ENCODE data around the gene KCTD16. TPM values are rescaled to one million over a fixed set of nuclear protein-coding genes. Genes with fewer than 3 reads are reported as not detected.

The KCTD16 gene
- total and polyA plus RNA-seq, 2 experiments from 2014 or later, result 0.45 to 3.4 TPM

DNA sequence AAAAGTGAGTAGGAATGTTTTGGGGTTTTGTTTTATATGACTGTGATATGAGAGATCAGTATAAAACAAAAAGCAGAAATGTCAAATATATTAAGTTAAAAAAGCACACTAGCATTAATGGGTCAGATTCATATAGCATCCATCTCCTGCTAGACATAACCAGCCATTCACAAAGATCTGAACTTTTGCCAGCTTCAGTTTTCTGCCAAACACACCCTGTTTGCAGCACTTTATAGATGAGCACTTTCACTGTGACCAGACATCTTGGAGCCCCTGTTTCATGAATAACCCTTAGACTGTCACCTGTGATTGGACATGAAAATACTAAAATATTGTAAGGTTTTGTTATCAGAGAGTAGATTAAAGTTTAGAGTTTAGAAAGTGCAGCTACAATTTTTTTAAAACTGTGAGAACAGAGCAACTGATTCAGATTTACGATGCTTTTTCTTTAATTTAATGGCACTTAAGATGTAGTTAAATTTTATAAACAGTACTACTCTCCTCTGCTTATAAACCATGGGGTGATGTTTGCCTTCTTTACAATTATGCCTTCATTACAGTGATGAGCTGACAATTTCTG is 142.6 kb downstream of the KCTD16 start:
- H3K9me3 ChIP-seq (ENCODE audit: low read depth), result no peaks in the 10 kb centered on the region
- no peaks in the 10 kb centered on the region for H4K20me1 ChIP-seq (ENCODE audit: insufficient read depth, poor library complexity, severe bottlenecking)
- TF ChIP-seq EZH2phosphoT487 (IDR thresholded peaks at IDR 0.05; ENCODE audit: low read depth, severe bottlenecking, unreplicated experiment), result no peak
- TF ChIP-seq, protein P1, sequence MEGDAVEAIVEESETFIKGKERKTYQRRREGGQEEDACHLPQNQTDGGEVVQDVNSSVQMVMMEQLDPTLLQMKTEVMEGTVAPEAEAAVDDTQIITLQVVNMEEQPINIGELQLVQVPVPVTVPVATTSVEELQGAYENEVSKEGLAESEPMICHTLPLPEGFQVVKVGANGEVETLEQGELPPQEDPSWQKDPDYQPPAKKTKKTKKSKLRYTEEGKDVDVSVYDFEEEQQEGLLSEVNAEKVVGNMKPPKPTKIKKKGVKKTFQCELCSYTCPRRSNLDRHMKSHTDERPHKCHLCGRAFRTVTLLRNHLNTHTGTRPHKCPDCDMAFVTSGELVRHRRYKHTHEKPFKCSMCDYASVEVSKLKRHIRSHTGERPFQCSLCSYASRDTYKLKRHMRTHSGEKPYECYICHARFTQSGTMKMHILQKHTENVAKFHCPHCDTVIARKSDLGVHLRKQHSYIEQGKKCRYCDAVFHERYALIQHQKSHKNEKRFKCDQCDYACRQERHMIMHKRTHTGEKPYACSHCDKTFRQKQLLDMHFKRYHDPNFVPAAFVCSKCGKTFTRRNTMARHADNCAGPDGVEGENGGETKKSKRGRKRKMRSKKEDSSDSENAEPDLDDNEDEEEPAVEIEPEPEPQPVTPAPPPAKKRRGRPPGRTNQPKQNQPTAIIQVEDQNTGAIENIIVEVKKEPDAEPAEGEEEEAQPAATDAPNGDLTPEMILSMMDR (IDR thresholded peaks at IDR 0.05; ENCODE audit: poor library complexity), result no peak
- TF ChIP-seq EZH2 (IDR thresholded peaks at IDR 0.05; ENCODE audit: borderline replicate concordance), result no peak
- no peaks in the 10 kb centered on the region for H3K9me2 ChIP-seq (replicated peaks; ENCODE audit: insufficient read depth)
- no peaks in the 10 kb centered on the region for H3K27me3 ChIP-seq
- H3K36me3 ChIP-seq (replicated peaks; ENCODE audit: insufficient read depth, low read depth), result no peaks in the 10 kb centered on the region
- no peaks in the 10 kb centered on the region for H3K79me2 ChIP-seq
- H3K4me2 ChIP-seq, result no peak overlapping the region
- no peak overlapping the region for H2AFZ ChIP-seq
- no peak overlapping the region for H3K4me3 ChIP-seq
- no peak overlapping the region for H3K27ac ChIP-seq
- DNase-seq (ENCODE audit: low spot score), result no peak
- peaks cover 14% of the 10 kb centered on the region for H3K4me1 ChIP-seq (ENCODE audit: insufficient read depth)
- 71% methylated on average over 1 of the region's 1 CpG for WGBS (ENCODE audit: low lambda C conversion rate, missing lambda C conversion rate)

DNA sequence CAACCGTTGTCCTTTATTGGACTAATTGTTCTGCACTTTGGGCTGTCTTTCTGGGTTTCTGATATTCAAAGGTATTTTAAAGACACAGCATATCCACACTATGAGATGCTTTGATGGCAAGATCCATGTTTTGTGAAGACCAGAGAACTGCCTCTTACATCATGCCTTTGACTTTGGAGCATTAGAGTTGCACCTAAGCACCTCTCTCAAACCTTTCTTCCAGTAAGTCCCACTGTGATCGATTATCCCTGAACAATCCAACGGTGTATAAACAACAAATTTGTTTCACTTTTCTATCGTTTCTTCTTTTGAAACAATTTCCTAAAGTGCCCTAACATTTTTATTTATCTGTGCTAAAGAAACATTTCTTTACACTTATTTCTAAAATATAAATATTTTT is 144.4 kb downstream of the KCTD16 start:
- Histone ChIP-seq H3K9me2 (replicated peaks; ENCODE audit: insufficient read depth) (no peaks in the 10 kb centered on the region), H3K9me3 (ENCODE audit: low read depth) (no peaks in the 10 kb centered on the region), H3K4me1 (ENCODE audit: insufficient read depth) (no peaks in the 10 kb centered on the region), H3K27me3 (no peaks in the 10 kb centered on the region), H3K4me2 (no peak overlapping the region), H3K36me3 (replicated peaks; ENCODE audit: insufficient read depth, low read depth) (no peaks in the 10 kb centered on the region), H2AFZ (no peak overlapping the region), H4K20me1 (ENCODE audit: insufficient read depth, poor library complexity, severe bottlenecking) (no peaks in the 10 kb centered on the region), H3K79me2 (no peaks in the 10 kb centered on the region), H3K27ac (no peak overlapping the region), H3K4me3 (no peak overlapping the region)
- 91% methylated on average over 4 of the region's 4 CpGs for WGBS (ENCODE audit: low lambda C conversion rate, missing lambda C conversion rate)
- no peak for DNase-seq (ENCODE audit: low spot score)
- TF ChIP-seq, protein P1 (IDR thresholded peaks at IDR 0.05; ENCODE audit: poor library complexity), result no peak
- no peak for TF ChIP-seq EZH2 (IDR thresholded peaks at IDR 0.05; ENCODE audit: borderline replicate concordance)
- TF ChIP-seq EZH2phosphoT487 (IDR thresholded peaks at IDR 0.05; ENCODE audit: low read depth, severe bottlenecking, unreplicated experiment), result no peak

DNA sequence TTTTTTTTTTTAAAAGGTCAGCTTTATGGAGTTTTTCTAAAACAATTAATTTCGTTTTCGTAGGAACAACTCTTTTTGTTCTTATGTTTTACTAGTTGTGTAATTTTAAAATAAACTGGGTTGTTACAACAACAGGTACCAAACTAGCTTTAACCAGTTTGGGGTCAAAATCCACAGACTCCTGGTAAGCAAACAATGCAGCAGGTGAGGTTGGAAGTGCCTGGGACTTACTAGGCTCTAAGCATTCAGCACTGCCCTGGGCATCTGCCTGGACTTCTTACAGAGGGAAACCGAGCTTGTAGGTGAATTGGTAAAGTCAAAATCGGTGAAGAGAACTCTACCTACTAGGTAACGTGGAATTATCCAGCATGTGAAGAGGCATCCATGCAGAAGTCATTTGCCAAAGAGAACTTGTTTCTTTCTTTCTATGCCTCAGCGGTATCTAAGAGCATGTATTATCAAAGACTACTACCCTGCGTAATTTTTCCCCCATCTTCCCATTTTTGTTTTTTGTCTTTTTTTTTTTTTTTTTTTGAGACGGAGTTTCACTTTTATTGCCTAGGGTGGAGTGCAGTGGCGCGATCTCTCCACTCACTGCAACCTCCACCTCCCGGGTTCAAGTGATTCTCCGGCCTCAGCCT is 145.4 kb downstream of the KCTD16 start:
- peak; percentile 63 for DNase-seq (ENCODE audit: low spot score)
- no peak overlapping the region for H3K4me3 ChIP-seq
- no peaks in the 10 kb centered on the region for H3K79me2 ChIP-seq
- no peaks in the 10 kb centered on the region for H3K4me1 ChIP-seq (ENCODE audit: insufficient read depth)
- no peaks in the 10 kb centered on the region for H3K27me3 ChIP-seq
- H2AFZ ChIP-seq, result no peak overlapping the region
- WGBS (ENCODE audit: low lambda C conversion rate, missing lambda C conversion rate), result 85% methylated on average over 12 of the region's 12 CpGs
- H3K36me3 ChIP-seq (replicated peaks; ENCODE audit: insufficient read depth, low read depth), result no peaks in the 10 kb centered on the region
- no peaks in the 10 kb centered on the region for H3K9me3 ChIP-seq (ENCODE audit: low read depth)
- no peak overlapping the region for H3K27ac ChIP-seq
- H4K20me1 ChIP-seq (ENCODE audit: insufficient read depth, poor library complexity, severe bottlenecking), result no peaks in the 10 kb centered on the region
- peak overlapping the region; percentile 4 for H3K4me2 ChIP-seq
- H3K9me2 ChIP-seq (replicated peaks; ENCODE audit: insufficient read depth), result no peaks in the 10 kb centered on the region
- no peak for TF ChIP-seq EZH2phosphoT487 (IDR thresholded peaks at IDR 0.05; ENCODE audit: low read depth, severe bottlenecking, unreplicated experiment)
- TF ChIP-seq, protein P1 (IDR thresholded peaks at IDR 0.05; ENCODE audit: poor library complexity), result no peak
- no peak for TF ChIP-seq EZH2 (IDR thresholded peaks at IDR 0.05; ENCODE audit: borderline replicate concordance)
